ENCODE measurements around the gene MSI1. TPM values are rescaled to one million over a fixed set of nuclear protein-coding genes. Genes with fewer than 3 reads are reported as not detected.

The MSI1 gene
- total RNA-seq, 1 experiment from 2014 or later, result 4.1 TPM

- no peak for ATAC-seq
- no peak for DNase-seq (ENCODE audit: low read depth, low spot score)
- Histone ChIP-seq H3K4me3 (ENCODE audit: low read depth in 2 of 2, low read length in 2 of 2) (no peak overlapping the region), H3K9me3 (ENCODE audit: control insufficient read depth, insufficient read depth, low read depth, low read length) (no peaks in the 10 kb centered on the region), H3K27me3 (ENCODE audit: control insufficient read depth, insufficient read depth, low read length) (no peaks in the 10 kb centered on the region), H3K36me3 (ENCODE audit: control insufficient read depth, insufficient read depth, low read length) (no peaks in the 10 kb centered on the region), H3K4me1 (ENCODE audit: control insufficient read depth, insufficient read depth, low read length) (no peaks in the 10 kb centered on the region), H3K27ac (ENCODE audit: low read length) (no peak overlapping the region)
- no TSS peak for BruUV-seq (replicated peaks)
- TF ChIP-seq TCF7L2 (IDR thresholded peaks at IDR 0.05; ENCODE audit: low read depth, low read length) (no peak), SIN3A (IDR thresholded peaks at IDR 0.05; ENCODE audit: borderline replicate concordance, insufficient read depth, low read depth, low read length) (no peak), POLR2AphosphoS5 (IDR thresholded peaks at IDR 0.05; ENCODE audit: low read depth, low read length) (no peak)
- TF ChIP-seq, protein P1, sequence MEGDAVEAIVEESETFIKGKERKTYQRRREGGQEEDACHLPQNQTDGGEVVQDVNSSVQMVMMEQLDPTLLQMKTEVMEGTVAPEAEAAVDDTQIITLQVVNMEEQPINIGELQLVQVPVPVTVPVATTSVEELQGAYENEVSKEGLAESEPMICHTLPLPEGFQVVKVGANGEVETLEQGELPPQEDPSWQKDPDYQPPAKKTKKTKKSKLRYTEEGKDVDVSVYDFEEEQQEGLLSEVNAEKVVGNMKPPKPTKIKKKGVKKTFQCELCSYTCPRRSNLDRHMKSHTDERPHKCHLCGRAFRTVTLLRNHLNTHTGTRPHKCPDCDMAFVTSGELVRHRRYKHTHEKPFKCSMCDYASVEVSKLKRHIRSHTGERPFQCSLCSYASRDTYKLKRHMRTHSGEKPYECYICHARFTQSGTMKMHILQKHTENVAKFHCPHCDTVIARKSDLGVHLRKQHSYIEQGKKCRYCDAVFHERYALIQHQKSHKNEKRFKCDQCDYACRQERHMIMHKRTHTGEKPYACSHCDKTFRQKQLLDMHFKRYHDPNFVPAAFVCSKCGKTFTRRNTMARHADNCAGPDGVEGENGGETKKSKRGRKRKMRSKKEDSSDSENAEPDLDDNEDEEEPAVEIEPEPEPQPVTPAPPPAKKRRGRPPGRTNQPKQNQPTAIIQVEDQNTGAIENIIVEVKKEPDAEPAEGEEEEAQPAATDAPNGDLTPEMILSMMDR (IDR thresholded peaks at IDR 0.05), result no peak
- TF ChIP-seq, protein P2, sequence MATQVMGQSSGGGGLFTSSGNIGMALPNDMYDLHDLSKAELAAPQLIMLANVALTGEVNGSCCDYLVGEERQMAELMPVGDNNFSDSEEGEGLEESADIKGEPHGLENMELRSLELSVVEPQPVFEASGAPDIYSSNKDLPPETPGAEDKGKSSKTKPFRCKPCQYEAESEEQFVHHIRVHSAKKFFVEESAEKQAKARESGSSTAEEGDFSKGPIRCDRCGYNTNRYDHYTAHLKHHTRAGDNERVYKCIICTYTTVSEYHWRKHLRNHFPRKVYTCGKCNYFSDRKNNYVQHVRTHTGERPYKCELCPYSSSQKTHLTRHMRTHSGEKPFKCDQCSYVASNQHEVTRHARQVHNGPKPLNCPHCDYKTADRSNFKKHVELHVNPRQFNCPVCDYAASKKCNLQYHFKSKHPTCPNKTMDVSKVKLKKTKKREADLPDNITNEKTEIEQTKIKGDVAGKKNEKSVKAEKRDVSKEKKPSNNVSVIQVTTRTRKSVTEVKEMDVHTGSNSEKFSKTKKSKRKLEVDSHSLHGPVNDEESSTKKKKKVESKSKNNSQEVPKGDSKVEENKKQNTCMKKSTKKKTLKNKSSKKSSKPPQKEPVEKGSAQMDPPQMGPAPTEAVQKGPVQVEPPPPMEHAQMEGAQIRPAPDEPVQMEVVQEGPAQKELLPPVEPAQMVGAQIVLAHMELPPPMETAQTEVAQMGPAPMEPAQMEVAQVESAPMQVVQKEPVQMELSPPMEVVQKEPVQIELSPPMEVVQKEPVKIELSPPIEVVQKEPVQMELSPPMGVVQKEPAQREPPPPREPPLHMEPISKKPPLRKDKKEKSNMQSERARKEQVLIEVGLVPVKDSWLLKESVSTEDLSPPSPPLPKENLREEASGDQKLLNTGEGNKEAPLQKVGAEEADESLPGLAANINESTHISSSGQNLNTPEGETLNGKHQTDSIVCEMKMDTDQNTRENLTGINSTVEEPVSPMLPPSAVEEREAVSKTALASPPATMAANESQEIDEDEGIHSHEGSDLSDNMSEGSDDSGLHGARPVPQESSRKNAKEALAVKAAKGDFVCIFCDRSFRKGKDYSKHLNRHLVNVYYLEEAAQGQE (IDR thresholded peaks at IDR 0.05; ENCODE audit: insufficient read depth in 1 of 2, low read depth in 2 of 2, low read length in 1 of 2), result no peak
- in situ Hi-C loops (cut with HindIII; ENCODE audit: low pct_unique_long_range_greater_than_20kb, low sequenced_read_pairs), result no loop called here
- POLR2A ChIA-PET, result no interaction called here
- intact Hi-C loops (cut with micrococcal nuclease; ENCODE audit: unreplicated experiment), result no loop called here
- CTCF ChIA-PET, result interaction anchor here (0.6 kb wide), 1 partner anchor 32 kb away, joined by 8 read pairs; no protein-coding TSS in a partner anchor
Observed at GRCh38 chr12:120399531-120399930, 30.6 kb upstream of the MSI1 start.

GRCh38 chr12:120397824-120398540 lies 29.0 kb upstream of the MSI1 start:
- ChIA-PET POLR2A (no interaction called here), CTCF (no interaction called here)
- ATAC-seq (no peak), DNase-seq (ENCODE audit: low read depth, low spot score) (no peak)
- Histone ChIP-seq H3K27ac (ENCODE audit: low read length) (no peak overlapping the region), H3K4me3 (ENCODE audit: low read depth in 2 of 2, low read length in 2 of 2) (no peak overlapping the region), H3K4me1 (ENCODE audit: control insufficient read depth, insufficient read depth, low read length) (no peaks in the 10 kb centered on the region), H3K9me3 (ENCODE audit: control insufficient read depth, insufficient read depth, low read depth, low read length) (no peaks in the 10 kb centered on the region), H3K36me3 (ENCODE audit: control insufficient read depth, insufficient read depth, low read length) (no peaks in the 10 kb centered on the region), H3K27me3 (ENCODE audit: control insufficient read depth, insufficient read depth, low read length) (no peaks in the 10 kb centered on the region)
- in situ Hi-C loops (cut with HindIII; ENCODE audit: low pct_unique_long_range_greater_than_20kb, low sequenced_read_pairs) (no loop called here), intact Hi-C loops (cut with micrococcal nuclease; ENCODE audit: unreplicated experiment) (no loop called here)
- no TSS peak for BruUV-seq (replicated peaks)
- TF ChIP-seq, protein P1 (IDR thresholded peaks at IDR 0.05), result no peak

All from Panc1 (cell line).